ENCODE measurements around the gene AMPD3. TPM values are rescaled to one million over a fixed set of nuclear protein-coding genes. Genes with fewer than 3 reads are reported as not detected.

AMPD3 gene
- total RNA-seq, 2 donors from 2014 or later, result 20.0 to 22.1 TPM

GRCh38 chr11:10520562-10520961 lies 65.5 kb downstream of the AMPD3 start:
- H3K36me3 ChIP-seq, result no peaks in the 10 kb centered on the region
- intact Hi-C loops (cut with DNase I), result no loop called here
- no peaks in the 10 kb centered on the region for H3K9me3 ChIP-seq
- no peaks in the 10 kb centered on the region for H3K27me3 ChIP-seq (replicated peaks; ENCODE audit: insufficient read depth)
- H3K4me1 ChIP-seq (replicated peaks), result peaks cover 8% of the 10 kb centered on the region
- no peak for TF ChIP-seq POLR2AphosphoS5 (IDR thresholded peaks at IDR 0.05)
- TF ChIP-seq POLR2A (IDR thresholded peaks at IDR 0.05), result no peak
- TF ChIP-seq, protein P1, sequence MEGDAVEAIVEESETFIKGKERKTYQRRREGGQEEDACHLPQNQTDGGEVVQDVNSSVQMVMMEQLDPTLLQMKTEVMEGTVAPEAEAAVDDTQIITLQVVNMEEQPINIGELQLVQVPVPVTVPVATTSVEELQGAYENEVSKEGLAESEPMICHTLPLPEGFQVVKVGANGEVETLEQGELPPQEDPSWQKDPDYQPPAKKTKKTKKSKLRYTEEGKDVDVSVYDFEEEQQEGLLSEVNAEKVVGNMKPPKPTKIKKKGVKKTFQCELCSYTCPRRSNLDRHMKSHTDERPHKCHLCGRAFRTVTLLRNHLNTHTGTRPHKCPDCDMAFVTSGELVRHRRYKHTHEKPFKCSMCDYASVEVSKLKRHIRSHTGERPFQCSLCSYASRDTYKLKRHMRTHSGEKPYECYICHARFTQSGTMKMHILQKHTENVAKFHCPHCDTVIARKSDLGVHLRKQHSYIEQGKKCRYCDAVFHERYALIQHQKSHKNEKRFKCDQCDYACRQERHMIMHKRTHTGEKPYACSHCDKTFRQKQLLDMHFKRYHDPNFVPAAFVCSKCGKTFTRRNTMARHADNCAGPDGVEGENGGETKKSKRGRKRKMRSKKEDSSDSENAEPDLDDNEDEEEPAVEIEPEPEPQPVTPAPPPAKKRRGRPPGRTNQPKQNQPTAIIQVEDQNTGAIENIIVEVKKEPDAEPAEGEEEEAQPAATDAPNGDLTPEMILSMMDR (IDR thresholded peaks at IDR 0.05), result no peak
- H3K27ac ChIP-seq, result no peak overlapping the region
- 97% methylated on average over 2 of the region's 2 CpGs for WGBS
- no peak overlapping the region for H3K4me3 ChIP-seq
- no peak for DNase-seq (ENCODE audit: low spot score)

DNA sequence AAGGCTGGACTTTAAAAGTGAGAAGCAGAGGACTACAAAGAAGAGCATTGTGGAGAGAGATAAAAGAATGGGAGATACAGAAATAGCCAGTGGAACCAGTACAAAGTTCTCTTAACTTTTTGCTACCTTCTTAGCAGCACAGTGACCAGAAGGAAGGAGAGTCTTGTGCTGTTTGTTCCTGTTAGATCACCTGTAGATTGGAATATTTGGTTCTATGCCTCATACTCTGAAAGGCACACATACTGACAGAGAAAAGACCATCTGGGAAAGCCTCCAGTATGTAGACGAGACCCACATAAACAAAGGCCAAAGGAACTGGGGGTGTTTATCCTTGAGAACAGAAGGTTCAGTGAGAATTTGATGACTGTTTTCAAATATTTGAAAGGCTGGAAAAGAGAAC lies 67.2 kb downstream of the AMPD3 start:
- Histone ChIP-seq H3K36me3 (no peaks in the 10 kb centered on the region), H3K9me3 (no peaks in the 10 kb centered on the region), H3K27me3 (replicated peaks; ENCODE audit: insufficient read depth) (no peaks in the 10 kb centered on the region), H3K4me3 (no peak overlapping the region), H3K4me1 (replicated peaks) (peaks cover 12% of the 10 kb centered on the region), H3K27ac (peak overlapping the region; percentile 66)
- DNase-seq (ENCODE audit: low spot score), result no peak
- intact Hi-C loops (cut with DNase I), result no loop called here
- TF ChIP-seq POLR2AphosphoS5 (IDR thresholded peaks at IDR 0.05), result no peak
- no peak for TF ChIP-seq POLR2A (IDR thresholded peaks at IDR 0.05)
- TF ChIP-seq, protein P1 (IDR thresholded peaks at IDR 0.05), result no peak
- 6% methylated on average over 1 of the region's 1 CpG for WGBS

- WGBS, result 10% methylated on average over 2 of the region's 2 CpGs
- Histone ChIP-seq H3K9me3 (no peaks in the 10 kb centered on the region), H3K27me3 (replicated peaks; ENCODE audit: insufficient read depth) (no peaks in the 10 kb centered on the region), H3K36me3 (no peaks in the 10 kb centered on the region), H3K4me3 (no peak overlapping the region), H3K4me1 (replicated peaks) (peaks cover 12% of the 10 kb centered on the region), H3K27ac (peak overlapping the region; percentile 66)
- TF ChIP-seq, protein P1 (IDR thresholded peaks at IDR 0.05), result no peak
- TF ChIP-seq POLR2AphosphoS5 (IDR thresholded peaks at IDR 0.05) (peak; percentile 84), POLR2A (IDR thresholded peaks at IDR 0.05) (no peak)
- peak; percentile 91 for DNase-seq (ENCODE audit: low spot score)
- intact Hi-C loops (cut with DNase I), result no loop called here
Measured at GRCh38 chr11:10522921-10523320, 67.9 kb downstream of the AMPD3 start.

GRCh38 chr11:10524471-10524870 lies 69.4 kb downstream of the AMPD3 start:
- no peak for DNase-seq (ENCODE audit: low spot score)
- intact Hi-C loops (cut with DNase I), result no loop called here
- Histone ChIP-seq H3K9me3 (no peaks in the 10 kb centered on the region), H3K4me1 (replicated peaks) (peaks cover 12% of the 10 kb centered on the region), H3K27me3 (replicated peaks; ENCODE audit: insufficient read depth) (no peaks in the 10 kb centered on the region), H3K36me3 (no peaks in the 10 kb centered on the region), H3K27ac (peak overlapping the region in 1 of 2 donors; percentile 66), H3K4me3 (no peak overlapping the region)
- WGBS, result 27% methylated on average over 1 of the region's 1 CpG
- TF ChIP-seq POLR2A (IDR thresholded peaks at IDR 0.05) (no peak), POLR2AphosphoS5 (IDR thresholded peaks at IDR 0.05) (peak; percentile 46)

GRCh38 chr11:10526974-10527918 lies 72.2 kb downstream of the AMPD3 start:
- H3K27me3 ChIP-seq (replicated peaks; ENCODE audit: insufficient read depth), result no peaks in the 10 kb centered on the region
- H3K4me3 ChIP-seq, result no peak overlapping the region
- H3K27ac ChIP-seq, result peak overlapping the region; percentile 39 to 65
- DNase-seq (ENCODE audit: low spot score), result peak; percentile 66
- intact Hi-C loops (cut with DNase I), result no loop called here
- 30% methylated on average over 6 of the region's 6 CpGs for WGBS
- no peaks in the 10 kb centered on the region for H3K36me3 ChIP-seq
- H3K4me1 ChIP-seq (replicated peaks), result peaks cover 8% of the 10 kb centered on the region
- TF ChIP-seq, protein P1 (IDR thresholded peaks at IDR 0.05), result no peak
- TF ChIP-seq POLR2A (IDR thresholded peaks at IDR 0.05) (no peak), POLR2AphosphoS5 (IDR thresholded peaks at IDR 0.05) (peak; percentile 82)
- H3K9me3 ChIP-seq, result no peaks in the 10 kb centered on the region
